SJCRH30 (cell line): Measurements from ENCODE around the gene NINJ1. TPM values are rescaled to one million over a fixed set of nuclear protein-coding genes. Genes with fewer than 3 reads are reported as not detected.
"Not testable (repeated sequence)": the region's sequence is repeated elsewhere in the genome, so short reads cannot be mapped to it uniquely, and the experiment has no call there.

Experiments used
- DNase-seq, 2 experiments: peaks; one replicate each; pipeline ENCODE4 v3.0.0-alpha.2; 2015 to 2020
- H3K27ac ChIP-seq: fragments of 250-450 bp; sonication (Bioruptor Pico); 2 replicates; pipeline ENCODE4 v1.5.1; 2020; ENCODE audit warnings: mild to moderate bottlenecking, moderate library complexity
- H3K27me3 ChIP-seq: fragments of 250-450 bp; sonication (Bioruptor Pico); 2 replicates; pipeline ENCODE4 v1.5.1; 2020; ENCODE audit warnings: mild to moderate bottlenecking, moderate library complexity
- H3K36me3 ChIP-seq: fragments of 250-450 bp; sonication (Bioruptor Pico); 2 replicates; pipeline ENCODE4 v1.5.1; 2020; ENCODE audit warnings: mild to moderate bottlenecking, moderate library complexity
- H3K4me1 ChIP-seq: fragments of 250-450 bp; sonication (Bioruptor Pico); 2 replicates; pipeline ENCODE4 v1.5.1; 2020; ENCODE audit warnings: mild to moderate bottlenecking, moderate library complexity
- H3K4me3 ChIP-seq: fragments of 250-450 bp; sonication (Bioruptor Pico); 2 replicates; pipeline ENCODE4 v1.5.1; 2020; ENCODE audit warnings: mild to moderate bottlenecking, moderate library complexity
- H3K9me3 ChIP-seq: fragments of 250-450 bp; sonication (Bioruptor Pico); replicated peaks from 2 replicates; pipeline ENCODE4 v1.5.1; 2020; ENCODE audit warnings: mild to moderate bottlenecking, moderate library complexity
- total RNA-seq: library from RNA; depleted of rRNA; stranded (reverse); fragments of >200 nt; shearing (Covaris generic); gene quantifications from 2 replicates; pipeline ENCODE4 v1.2.3, GENCODE V29; 2014

NINJ1 gene
- total RNA-seq, 1 experiment from 2014 or later = 27.1 TPM

- H3K27me3 ChIP-seq = no peaks in the 10 kb centered on the region
- H3K27ac ChIP-seq = no peak overlapping the region
- DNase-seq = no peak
- H3K36me3 ChIP-seq = no peaks in the 10 kb centered on the region
- H3K9me3 ChIP-seq = no peaks in the 10 kb centered on the region
- H3K4me1 ChIP-seq = peaks cover 19% of the 10 kb centered on the region
- no peak overlapping the region for H3K4me3 ChIP-seq
Observed at GRCh38 chr9:93122721-93123221, 11.3 kb downstream of the NINJ1 start.

GRCh38 chr9:93121316-93122241 lies 12.5 kb downstream of the NINJ1 start:
- no peaks in the 10 kb centered on the region for H3K36me3 ChIP-seq

GRCh38 chr9:93120846-93121315 lies 13.2 kb downstream of the NINJ1 start:
- Histone ChIP-seq H3K4me3 (no peak overlapping the region), H3K36me3 (no peaks in the 10 kb centered on the region), H3K4me1 (peaks cover 9% of the 10 kb centered on the region), H3K27me3 (no peaks in the 10 kb centered on the region), H3K9me3 (no peaks in the 10 kb centered on the region), H3K27ac (no peak overlapping the region)
- no peak for DNase-seq

More at GRCh38 chr9:93121316-93122241, 12.5 kb downstream of the NINJ1 start:
- Histone ChIP-seq H3K27ac (no peak overlapping the region), H3K4me3 (no peak overlapping the region), H3K27me3 (no peaks in the 10 kb centered on the region), H3K4me1 (peaks cover 9% of the 10 kb centered on the region), H3K9me3 (no peaks in the 10 kb centered on the region)
- DNase-seq = no peak

GRCh38 chr9:93119953-93120845 lies 13.9 kb downstream of the NINJ1 start:
- peak; percentile 92 to 93 for DNase-seq
- Histone ChIP-seq H3K36me3 (no peaks in the 10 kb centered on the region), H3K27me3 (no peaks in the 10 kb centered on the region), H3K27ac (no peak overlapping the region; the same call in 1 of the 2 replicates), H3K4me3 (no peak overlapping the region), H3K9me3 (no peaks in the 10 kb centered on the region), H3K4me1 (peaks cover 9% of the 10 kb centered on the region)

- Histone ChIP-seq H3K4me3 (no peak overlapping the region), H3K4me1 (peaks cover 9% of the 10 kb centered on the region), H3K27me3 (no peaks in the 10 kb centered on the region), H3K9me3 (no peaks in the 10 kb centered on the region), H3K27ac (no peak overlapping the region; the same call in 1 of the 2 replicates), H3K36me3 (no peaks in the 10 kb centered on the region)
- no peak for DNase-seq
Observed at GRCh38 chr9:93119703-93119952, 14.4 kb downstream of the NINJ1 start.

GRCh38 chr9:93118863-93119702 lies 15.0 kb downstream of the NINJ1 start:
- Histone ChIP-seq H3K4me3 (no peak overlapping the region), H3K4me1 (peaks cover 11% of the 10 kb centered on the region), H3K27me3 (no peaks in the 10 kb centered on the region), H3K36me3 (no peaks in the 10 kb centered on the region), H3K27ac (no peak overlapping the region; the same call in 1 of the 2 replicates), H3K9me3 (no peaks in the 10 kb centered on the region)
- no peak for DNase-seq

- Histone ChIP-seq H3K4me3 (no peak overlapping the region), H3K36me3 (no peaks in the 10 kb centered on the region), H3K9me3 (no peaks in the 10 kb centered on the region), H3K27ac (no peak overlapping the region), H3K27me3 (no peaks in the 10 kb centered on the region), H3K4me1 (peaks cover 14% of the 10 kb centered on the region)
- DNase-seq = no peak
Observed at GRCh38 chr9:93117924-93118862, 15.9 kb downstream of the NINJ1 start.

GRCh38 chr9:93117521-93117920 lies 16.5 kb downstream of the NINJ1 start:
- not testable (repeated sequence) for H3K4me3 ChIP-seq, DNase-seq
- peaks cover 14% of the 10 kb centered on the region for H3K4me1 ChIP-seq

GRCh38 chr9:93116072-93116961 lies 17.7 kb downstream of the NINJ1 start:
- H3K27me3 ChIP-seq = no peaks in the 10 kb centered on the region
- H3K36me3 ChIP-seq = 0 out of 2 replicates have a peak, but pooled peaks cover 2% of the 10 kb centered on the region
- no peak overlapping the region for H3K27ac ChIP-seq
- H3K4me3 ChIP-seq = no peak overlapping the region
- H3K9me3 ChIP-seq = no peaks in the 10 kb centered on the region
- no peak for DNase-seq
- peaks cover 14% of the 10 kb centered on the region for H3K4me1 ChIP-seq

More at GRCh38 chr9:93117521-93117920, 16.5 kb downstream of the NINJ1 start:
- not testable (repeated sequence) for H3K27ac ChIP-seq, H3K9me3 ChIP-seq, H3K36me3 ChIP-seq, H3K27me3 ChIP-seq

- no peak overlapping the region for H3K27ac ChIP-seq
- 0 out of 2 replicates have a peak, but pooled peaks cover 2% of the 10 kb centered on the region for H3K36me3 ChIP-seq
- no peaks in the 10 kb centered on the region for H3K27me3 ChIP-seq
- H3K9me3 ChIP-seq = no peaks in the 10 kb centered on the region
- no peak overlapping the region for H3K4me3 ChIP-seq
- DNase-seq = no peak
- peaks cover 14% of the 10 kb centered on the region for H3K4me1 ChIP-seq
Observed at GRCh38 chr9:93115486-93116071, 18.5 kb downstream of the NINJ1 start.

- 0 out of 2 replicates have a peak, but pooled peaks cover 2% of the 10 kb centered on the region for H3K36me3 ChIP-seq
- H3K4me3 ChIP-seq = no peak overlapping the region
- no peaks in the 10 kb centered on the region for H3K9me3 ChIP-seq
- H3K27me3 ChIP-seq = no peaks in the 10 kb centered on the region
- peaks cover 9% of the 10 kb centered on the region for H3K4me1 ChIP-seq
- DNase-seq = no peak
- H3K27ac ChIP-seq = no peak overlapping the region
Observed at GRCh38 chr9:93114984-93115335, 19.1 kb downstream of the NINJ1 start.
